ENCODE results near the gene GNG2.
"Not testable (repeated sequence)": the region's sequence is repeated elsewhere in the genome, so short reads cannot be mapped to it uniquely, and the experiment has no call there.

The GNG2 gene

GRCh38 chr14:51884086-51884927 is 23.9 kb downstream of the GNG2 start:
- TF ChIP-seq CTCF (IDR thresholded peaks at IDR 0.05; ENCODE audit: borderline replicate concordance, insufficient read depth, low read depth, low read length): no peak
- H3K4me3 ChIP-seq (ENCODE audit: low read depth, low read length): no peak overlapping the region

- no peak overlapping the region for H3K4me3 ChIP-seq (ENCODE audit: low read depth, low read length)
- TF ChIP-seq CTCF (IDR thresholded peaks at IDR 0.05; ENCODE audit: borderline replicate concordance, insufficient read depth, low read depth, low read length): no peak
Observed at GRCh38 chr14:51889851-51890250, 29.4 kb downstream of the GNG2 start.

GRCh38 chr14:51894250-51894649 is 33.8 kb downstream of the GNG2 start:
- no peak overlapping the region for H3K4me3 ChIP-seq (ENCODE audit: low read depth, low read length)

GRCh38 chr14:51895375-51895774 is 35.0 kb downstream of the GNG2 start:
- TF ChIP-seq CTCF (IDR thresholded peaks at IDR 0.05; ENCODE audit: borderline replicate concordance, insufficient read depth, low read depth, low read length): no peak
- H3K4me3 ChIP-seq (ENCODE audit: low read depth, low read length): no peak overlapping the region

More at GRCh38 chr14:51894250-51894649, 33.8 kb downstream of the GNG2 start:
- no peak for TF ChIP-seq CTCF (IDR thresholded peaks at IDR 0.05; ENCODE audit: borderline replicate concordance, insufficient read depth, low read depth, low read length)

- H3K4me3 ChIP-seq (ENCODE audit: low read depth, low read length): no peak overlapping the region
- no peak for TF ChIP-seq CTCF (IDR thresholded peaks at IDR 0.05; ENCODE audit: borderline replicate concordance, insufficient read depth, low read depth, low read length)
Observed at GRCh38 chr14:51897791-51898355, 37.5 kb downstream of the GNG2 start.

- TF ChIP-seq CTCF (IDR thresholded peaks at IDR 0.05; ENCODE audit: borderline replicate concordance, insufficient read depth, low read depth, low read length): no peak
- no peak overlapping the region for H3K4me3 ChIP-seq (ENCODE audit: low read depth, low read length)
Observed at GRCh38 chr14:51901475-51902024, 41.1 kb downstream of the GNG2 start.

GRCh38 chr14:51905656-51906121 is 45.3 kb downstream of the GNG2 start:
- not testable (repeated sequence) for H3K4me3 ChIP-seq (ENCODE audit: low read depth, low read length)

All from GM12875 (cell line).